HEK293 (cell line): ENCODE data around the gene ARHGAP10.

Source experiments
- YY1 ChIP-seq: fragments of 450-650 bp; formaldehyde crosslinking; IDR thresholded peaks from 2 replicates; pipeline ENCODE4 v1.5.1; 2018; ENCODE audit warnings: missing biosample characterization, missing genetic modification characterization
- ZBTB8A ChIP-seq: fragments of 450-650 bp; formaldehyde crosslinking; IDR thresholded peaks from 2 replicates; pipeline ENCODE4 v1.5.1; 2016; ENCODE audit warnings: missing biosample characterization, missing genetic modification characterization
- ZNF121 ChIP-seq: fragments of 450-650 bp; formaldehyde crosslinking; IDR thresholded peaks from 2 replicates; pipeline ENCODE4 v1.5.1; 2016; ENCODE audit warnings: missing biosample characterization, missing genetic modification characterization
- ZNF138 ChIP-seq: fragments of 450-650 bp; formaldehyde crosslinking; IDR thresholded peaks from 2 replicates; pipeline ENCODE4 v1.5.1; 2016; ENCODE audit warnings: missing biosample characterization, missing genetic modification characterization, borderline replicate concordance
- ZNF140 ChIP-seq: fragments of 450-650 bp; formaldehyde crosslinking; IDR thresholded peaks from 2 replicates; pipeline ENCODE4 v1.5.1; 2016; ENCODE audit warnings: missing biosample characterization, missing genetic modification characterization
- ZNF174 ChIP-seq: fragments of 450-650 bp; formaldehyde crosslinking; IDR thresholded peaks from 2 replicates; pipeline ENCODE4 v1.5.0; 2017; ENCODE audit warnings: missing biosample characterization, mild to moderate bottlenecking, missing genetic modification characterization
- ZNF24 ChIP-seq: fragments of 450-650 bp; formaldehyde crosslinking; IDR thresholded peaks from 2 replicates; pipeline ENCODE4 v1.5.1; 2016; ENCODE audit warnings: missing biosample characterization, missing genetic modification characterization
- ZNF274 ChIP-seq, 2 experiments: fragments of 200-500 bp in 1 of 2; fragments of 450-650 bp in 1 of 2; sonication (Bioruptor generic) in 1 of 2; formaldehyde crosslinking in 1 of 2; IDR thresholded peaks; 2 replicates each; pipeline versions ENCODE4 v1.5.1 to v1.6.1; 2014 to 2016; ENCODE audit warnings: borderline replicate concordance in 1 of 2, inconsistent platforms in 1 of 2, low read length in 1 of 2, missing biosample characterization in 1 of 2, missing genetic modification characterization in 1 of 2
- TF ChIP-seq, protein P1 (sequence below): fragments of 450-650 bp; formaldehyde crosslinking; IDR thresholded peaks from 2 replicates; pipeline ENCODE4 v1.5.1; 2016; ENCODE audit warnings: missing biosample characterization, missing genetic modification characterization
- TF ChIP-seq, protein P2 (sequence below): fragments of 450-650 bp; formaldehyde crosslinking; IDR thresholded peaks from 2 replicates; pipeline ENCODE4 v1.5.1; 2016; ENCODE audit warnings: missing biosample characterization, missing genetic modification characterization, borderline replicate concordance

DNA sequence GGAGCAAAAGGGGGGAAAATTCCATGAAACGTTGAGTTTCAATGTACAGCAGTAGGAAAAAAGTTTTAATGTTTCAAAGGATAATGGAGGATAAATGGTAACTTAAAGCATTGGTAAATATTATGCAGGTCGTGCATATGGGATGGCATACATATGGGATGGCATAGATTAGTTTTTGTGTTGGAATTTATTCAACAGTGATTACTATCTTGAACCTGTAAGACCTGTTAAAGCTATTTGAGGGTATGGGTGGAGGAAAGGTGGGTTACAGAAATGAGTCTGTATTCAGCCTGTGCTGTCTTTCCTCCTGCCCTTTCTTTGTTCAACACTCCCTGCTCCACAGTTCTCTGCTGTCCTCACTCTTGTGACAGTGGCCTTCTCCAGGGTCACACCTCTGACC, 54.6 kb downstream of the ARHGAP10 start:
- TF ChIP-seq, protein P1, sequence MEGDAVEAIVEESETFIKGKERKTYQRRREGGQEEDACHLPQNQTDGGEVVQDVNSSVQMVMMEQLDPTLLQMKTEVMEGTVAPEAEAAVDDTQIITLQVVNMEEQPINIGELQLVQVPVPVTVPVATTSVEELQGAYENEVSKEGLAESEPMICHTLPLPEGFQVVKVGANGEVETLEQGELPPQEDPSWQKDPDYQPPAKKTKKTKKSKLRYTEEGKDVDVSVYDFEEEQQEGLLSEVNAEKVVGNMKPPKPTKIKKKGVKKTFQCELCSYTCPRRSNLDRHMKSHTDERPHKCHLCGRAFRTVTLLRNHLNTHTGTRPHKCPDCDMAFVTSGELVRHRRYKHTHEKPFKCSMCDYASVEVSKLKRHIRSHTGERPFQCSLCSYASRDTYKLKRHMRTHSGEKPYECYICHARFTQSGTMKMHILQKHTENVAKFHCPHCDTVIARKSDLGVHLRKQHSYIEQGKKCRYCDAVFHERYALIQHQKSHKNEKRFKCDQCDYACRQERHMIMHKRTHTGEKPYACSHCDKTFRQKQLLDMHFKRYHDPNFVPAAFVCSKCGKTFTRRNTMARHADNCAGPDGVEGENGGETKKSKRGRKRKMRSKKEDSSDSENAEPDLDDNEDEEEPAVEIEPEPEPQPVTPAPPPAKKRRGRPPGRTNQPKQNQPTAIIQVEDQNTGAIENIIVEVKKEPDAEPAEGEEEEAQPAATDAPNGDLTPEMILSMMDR (tag by site-specific recombination): no peak
- TF ChIP-seq ZNF138 (no peak), ZNF121 (tag by site-specific recombination) (no peak), ZNF274 (IDR thresholded peaks at IDR 0.05; ENCODE audit: low read length) (no peak), ZNF274 (tag by site-specific recombination; IDR thresholded peaks at IDR 0.05; ENCODE audit: borderline replicate concordance) (no peak), ZNF24 (no peak), ZNF174 (no peak), ZBTB8A (tag by site-specific recombination) (no peak), YY1 (no peak), ZNF140 (tag by site-specific recombination) (no peak)
- TF ChIP-seq, protein P2, sequence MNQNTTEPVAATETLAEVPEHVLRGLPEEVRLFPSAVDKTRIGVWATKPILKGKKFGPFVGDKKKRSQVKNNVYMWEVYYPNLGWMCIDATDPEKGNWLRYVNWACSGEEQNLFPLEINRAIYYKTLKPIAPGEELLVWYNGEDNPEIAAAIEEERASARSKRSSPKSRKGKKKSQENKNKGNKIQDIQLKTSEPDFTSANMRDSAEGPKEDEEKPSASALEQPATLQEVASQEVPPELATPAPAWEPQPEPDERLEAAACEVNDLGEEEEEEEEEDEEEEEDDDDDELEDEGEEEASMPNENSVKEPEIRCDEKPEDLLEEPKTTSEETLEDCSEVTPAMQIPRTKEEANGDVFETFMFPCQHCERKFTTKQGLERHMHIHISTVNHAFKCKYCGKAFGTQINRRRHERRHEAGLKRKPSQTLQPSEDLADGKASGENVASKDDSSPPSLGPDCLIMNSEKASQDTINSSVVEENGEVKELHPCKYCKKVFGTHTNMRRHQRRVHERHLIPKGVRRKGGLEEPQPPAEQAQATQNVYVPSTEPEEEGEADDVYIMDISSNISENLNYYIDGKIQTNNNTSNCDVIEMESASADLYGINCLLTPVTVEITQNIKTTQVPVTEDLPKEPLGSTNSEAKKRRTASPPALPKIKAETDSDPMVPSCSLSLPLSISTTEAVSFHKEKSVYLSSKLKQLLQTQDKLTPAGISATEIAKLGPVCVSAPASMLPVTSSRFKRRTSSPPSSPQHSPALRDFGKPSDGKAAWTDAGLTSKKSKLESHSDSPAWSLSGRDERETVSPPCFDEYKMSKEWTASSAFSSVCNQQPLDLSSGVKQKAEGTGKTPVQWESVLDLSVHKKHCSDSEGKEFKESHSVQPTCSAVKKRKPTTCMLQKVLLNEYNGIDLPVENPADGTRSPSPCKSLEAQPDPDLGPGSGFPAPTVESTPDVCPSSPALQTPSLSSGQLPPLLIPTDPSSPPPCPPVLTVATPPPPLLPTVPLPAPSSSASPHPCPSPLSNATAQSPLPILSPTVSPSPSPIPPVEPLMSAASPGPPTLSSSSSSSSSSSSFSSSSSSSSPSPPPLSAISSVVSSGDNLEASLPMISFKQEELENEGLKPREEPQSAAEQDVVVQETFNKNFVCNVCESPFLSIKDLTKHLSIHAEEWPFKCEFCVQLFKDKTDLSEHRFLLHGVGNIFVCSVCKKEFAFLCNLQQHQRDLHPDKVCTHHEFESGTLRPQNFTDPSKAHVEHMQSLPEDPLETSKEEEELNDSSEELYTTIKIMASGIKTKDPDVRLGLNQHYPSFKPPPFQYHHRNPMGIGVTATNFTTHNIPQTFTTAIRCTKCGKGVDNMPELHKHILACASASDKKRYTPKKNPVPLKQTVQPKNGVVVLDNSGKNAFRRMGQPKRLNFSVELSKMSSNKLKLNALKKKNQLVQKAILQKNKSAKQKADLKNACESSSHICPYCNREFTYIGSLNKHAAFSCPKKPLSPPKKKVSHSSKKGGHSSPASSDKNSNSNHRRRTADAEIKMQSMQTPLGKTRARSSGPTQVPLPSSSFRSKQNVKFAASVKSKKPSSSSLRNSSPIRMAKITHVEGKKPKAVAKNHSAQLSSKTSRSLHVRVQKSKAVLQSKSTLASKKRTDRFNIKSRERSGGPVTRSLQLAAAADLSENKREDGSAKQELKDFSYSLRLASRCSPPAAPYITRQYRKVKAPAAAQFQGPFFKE (tag by site-specific recombination): no peak
